Activated T-helper 17 cell treated with anti-CD3 and anti-CD28 coated beads, Interleukin-2, amount 50 U/mL, for 72 hours (primary cell): Measurements from ENCODE around the gene LRP1. TPM values are rescaled to one million over a fixed set of nuclear protein-coding genes. Genes with fewer than 3 reads are reported as not detected.

ENCODE experiments used
- ATAC-seq: fragments of 150-1000 bp; cut with Tn5 transposase; replicated peaks from 2 replicates; pipeline ENCODE4 v1.10.0; 2021; ENCODE audit warnings: mild to moderate bottlenecking, moderate library complexity
- H3K27ac Mint-ChIP-seq: one replicate; pipeline ENCODE4 v1.8.0; 2022; ENCODE audit warnings: mixed read lengths
- H3K27me3 Mint-ChIP-seq: one replicate; pipeline ENCODE4 v1.8.0; 2022; ENCODE audit warnings: mixed read lengths
- H3K36me3 Mint-ChIP-seq: one replicate; pipeline ENCODE4 v1.8.0; 2022; ENCODE audit warnings: low read depth, mild to moderate bottlenecking, mixed read lengths
- H3K4me1 Mint-ChIP-seq: one replicate; pipeline ENCODE4 v1.8.0; 2022; ENCODE audit warnings: mixed read lengths
- H3K4me3 Mint-ChIP-seq: one replicate; pipeline ENCODE4 v1.8.0; 2022; ENCODE audit warnings: mild to moderate bottlenecking, mixed read lengths
- H3K9me3 Mint-ChIP-seq: one replicate; pipeline ENCODE4 v1.8.0; 2022; ENCODE audit warnings: mixed read lengths
- total RNA-seq, 2 donors: library from RNA; stranded (reverse); gene quantifications; one replicate each; pipeline ENCODE4 v1.2.3, GENCODE V29; 2022

Gene LRP1
- total RNA-seq, 2 donors from 2014 or later = 2.4 to 20.2 TPM

- Mint-ChIP-seq H3K9me3 (no peaks in the 10 kb centered on the region), H3K4me3 (no peak overlapping the region), H3K36me3 (no peaks in the 10 kb centered on the region), H3K27me3 (no peaks in the 10 kb centered on the region), H3K27ac (peak overlapping the region; percentile 17), H3K4me1 (peaks cover 9% of the 10 kb centered on the region)
- no peak for ATAC-seq
Observed at GRCh38 chr12:57171668-57172067, 43.4 kb downstream of the LRP1 start.

DNA sequence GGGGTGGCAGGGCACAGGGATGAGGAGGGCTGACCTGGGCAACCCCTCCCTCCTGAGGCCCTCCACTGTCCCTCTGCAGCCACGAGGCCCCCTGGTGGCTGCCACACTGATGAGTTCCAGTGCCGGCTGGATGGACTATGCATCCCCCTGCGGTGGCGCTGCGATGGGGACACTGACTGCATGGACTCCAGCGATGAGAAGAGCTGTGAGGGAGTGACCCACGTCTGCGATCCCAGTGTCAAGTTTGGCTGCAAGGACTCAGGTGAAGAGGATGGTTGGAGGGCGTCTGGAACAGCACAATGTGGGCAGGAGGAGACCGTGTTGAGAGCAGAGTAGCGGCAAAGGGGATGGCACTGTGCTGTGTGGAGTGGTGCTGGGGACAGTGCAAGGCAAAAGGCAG, 44.8 kb downstream of the LRP1 start:
- no peak overlapping the region for H3K27ac Mint-ChIP-seq
- H3K4me3 Mint-ChIP-seq = no peak overlapping the region
- ATAC-seq = peak; percentile 52
- peaks cover 4% of the 10 kb centered on the region for H3K4me1 Mint-ChIP-seq
- H3K36me3 Mint-ChIP-seq = no peaks in the 10 kb centered on the region
- H3K27me3 Mint-ChIP-seq = no peaks in the 10 kb centered on the region
- H3K9me3 Mint-ChIP-seq = no peaks in the 10 kb centered on the region

DNA sequence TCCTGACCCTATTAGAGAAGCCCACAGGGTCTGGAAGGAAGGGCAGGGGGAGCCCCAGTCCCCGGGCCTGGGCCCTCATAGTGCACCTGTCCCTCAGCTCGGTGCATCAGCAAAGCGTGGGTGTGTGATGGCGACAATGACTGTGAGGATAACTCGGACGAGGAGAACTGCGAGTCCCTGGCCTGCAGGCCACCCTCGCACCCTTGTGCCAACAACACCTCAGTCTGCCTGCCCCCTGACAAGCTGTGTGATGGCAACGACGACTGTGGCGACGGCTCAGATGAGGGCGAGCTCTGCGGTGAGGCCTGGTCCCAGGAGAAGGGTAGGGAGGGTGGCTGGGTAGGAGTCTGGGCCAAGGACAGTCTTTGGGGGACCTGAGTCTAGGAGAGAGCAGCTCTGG, 45.4 kb downstream of the LRP1 start:
- ATAC-seq = no peak
- Mint-ChIP-seq H3K36me3 (no peaks in the 10 kb centered on the region), H3K27me3 (no peaks in the 10 kb centered on the region), H3K4me1 (peaks cover 4% of the 10 kb centered on the region), H3K4me3 (no peak overlapping the region), H3K27ac (no peak overlapping the region), H3K9me3 (no peaks in the 10 kb centered on the region)

GRCh38 chr12:57175428-57176138, 47.3 kb downstream of the LRP1 start:
- no peaks in the 10 kb centered on the region for H3K27me3 Mint-ChIP-seq

GRCh38 chr12:57176139-57176477, 47.8 kb downstream of the LRP1 start:
- H3K4me3 Mint-ChIP-seq = no peak overlapping the region
- H3K27ac Mint-ChIP-seq = no peak overlapping the region
- no peaks in the 10 kb centered on the region for H3K9me3 Mint-ChIP-seq
- H3K27me3 Mint-ChIP-seq = no peaks in the 10 kb centered on the region
- no peak for ATAC-seq
- H3K36me3 Mint-ChIP-seq = no peaks in the 10 kb centered on the region
- peaks cover 4% of the 10 kb centered on the region for H3K4me1 Mint-ChIP-seq

More at GRCh38 chr12:57175428-57176138, 47.3 kb downstream of the LRP1 start:
- peak; percentile 46 for ATAC-seq
- H3K4me3 Mint-ChIP-seq = no peak overlapping the region
- no peaks in the 10 kb centered on the region for H3K36me3 Mint-ChIP-seq
- H3K9me3 Mint-ChIP-seq = no peaks in the 10 kb centered on the region
- peaks cover 4% of the 10 kb centered on the region for H3K4me1 Mint-ChIP-seq
- no peak overlapping the region for H3K27ac Mint-ChIP-seq

- Mint-ChIP-seq H3K9me3 (no peaks in the 10 kb centered on the region), H3K4me3 (no peak overlapping the region), H3K36me3 (no peaks in the 10 kb centered on the region), H3K4me1 (peaks cover 4% of the 10 kb centered on the region), H3K27me3 (no peaks in the 10 kb centered on the region), H3K27ac (no peak overlapping the region)
- no peak for ATAC-seq
Observed at GRCh38 chr12:57176846-57177245, 48.6 kb downstream of the LRP1 start.

- Mint-ChIP-seq H3K27ac (no peak overlapping the region), H3K4me1 (peaks cover 4% of the 10 kb centered on the region), H3K4me3 (no peak overlapping the region), H3K27me3 (no peaks in the 10 kb centered on the region), H3K9me3 (no peaks in the 10 kb centered on the region), H3K36me3 (no peaks in the 10 kb centered on the region)
- no peak for ATAC-seq
Observed at GRCh38 chr12:57177354-57177753, 49.1 kb downstream of the LRP1 start.

DNA sequence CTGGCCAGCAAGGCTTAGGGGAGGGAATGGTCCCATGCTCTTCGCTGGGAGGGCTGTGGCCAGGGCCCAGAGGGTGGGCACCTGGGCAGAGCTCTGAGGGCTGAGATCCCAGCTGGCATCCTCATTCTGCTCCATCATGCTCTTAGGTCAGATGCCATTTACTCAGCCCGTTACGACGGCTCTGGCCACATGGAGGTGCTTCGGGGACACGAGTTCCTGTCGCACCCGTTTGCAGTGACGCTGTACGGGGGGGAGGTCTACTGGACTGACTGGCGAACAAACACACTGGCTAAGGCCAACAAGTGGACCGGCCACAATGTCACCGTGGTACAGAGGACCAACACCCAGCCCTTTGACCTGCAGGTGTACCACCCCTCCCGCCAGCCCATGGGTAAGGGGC, 49.9 kb downstream of the LRP1 start:
- Mint-ChIP-seq H3K36me3 (no peaks in the 10 kb centered on the region), H3K4me1 (peaks cover under 1% of the 10 kb centered on the region), H3K27ac (no peak overlapping the region), H3K9me3 (no peaks in the 10 kb centered on the region), H3K27me3 (no peaks in the 10 kb centered on the region), H3K4me3 (no peak overlapping the region)
- ATAC-seq = no peak

DNA sequence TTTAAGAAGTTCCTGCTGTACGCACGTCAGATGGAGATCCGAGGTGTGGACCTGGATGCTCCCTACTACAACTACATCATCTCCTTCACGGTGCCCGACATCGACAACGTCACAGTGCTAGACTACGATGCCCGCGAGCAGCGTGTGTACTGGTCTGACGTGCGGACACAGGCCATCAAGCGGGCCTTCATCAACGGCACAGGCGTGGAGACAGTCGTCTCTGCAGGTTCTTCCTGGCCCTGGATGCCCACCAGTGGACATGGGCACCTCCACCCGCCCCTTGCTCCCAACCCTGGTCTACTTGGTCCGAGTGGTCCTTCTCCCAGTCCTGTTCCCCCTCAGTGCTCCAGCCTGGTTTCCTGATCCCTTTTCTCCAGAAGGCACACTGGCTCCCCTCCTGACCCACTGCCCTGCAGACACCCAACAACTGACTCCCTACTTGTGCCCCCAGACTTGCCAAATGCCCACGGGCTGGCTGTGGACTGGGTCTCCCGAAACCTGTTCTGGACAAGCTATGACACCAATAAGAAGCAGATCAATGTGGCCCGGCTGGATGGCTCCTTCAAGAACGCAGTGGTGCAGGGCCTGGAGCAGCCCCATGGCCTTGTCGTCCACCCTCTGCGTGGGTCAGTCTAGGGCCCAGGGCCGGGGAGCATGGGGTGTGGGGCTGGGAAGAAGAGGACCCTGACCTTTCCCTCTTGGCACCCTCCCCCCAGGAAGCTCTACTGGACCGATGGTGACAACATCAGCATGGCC, 51.2 kb downstream of the LRP1 start:
- Mint-ChIP-seq H3K4me3 (no peak overlapping the region), H3K27me3 (no peaks in the 10 kb centered on the region), H3K4me1 (no peaks in the 10 kb centered on the region), H3K27ac (no peak overlapping the region), H3K36me3 (no peaks in the 10 kb centered on the region), H3K9me3 (no peaks in the 10 kb centered on the region)
- no peak for ATAC-seq

- no peak overlapping the region for H3K27ac Mint-ChIP-seq
- H3K36me3 Mint-ChIP-seq = no peaks in the 10 kb centered on the region
- no peak for ATAC-seq
- H3K27me3 Mint-ChIP-seq = no peaks in the 10 kb centered on the region
- H3K9me3 Mint-ChIP-seq = no peaks in the 10 kb centered on the region
- no peaks in the 10 kb centered on the region for H3K4me1 Mint-ChIP-seq
- no peak overlapping the region for H3K4me3 Mint-ChIP-seq
Observed at GRCh38 chr12:57180321-57180989, 52.2 kb downstream of the LRP1 start.

DNA sequence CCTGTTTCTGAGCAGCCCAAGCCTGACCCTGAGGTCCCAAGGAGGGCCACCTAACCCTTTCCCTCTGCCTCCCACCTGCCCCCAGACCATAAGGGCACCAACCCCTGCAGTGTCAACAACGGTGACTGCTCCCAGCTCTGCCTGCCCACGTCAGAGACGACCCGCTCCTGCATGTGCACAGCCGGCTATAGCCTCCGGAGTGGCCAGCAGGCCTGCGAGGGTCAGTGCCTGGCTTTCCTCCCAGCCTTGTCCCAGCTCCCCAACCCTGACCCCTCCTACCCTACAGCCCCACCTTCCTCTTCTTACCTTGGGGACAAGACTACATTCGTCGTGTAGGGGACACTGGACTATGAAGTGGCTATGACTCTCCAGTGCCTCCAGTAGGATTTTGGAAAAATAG, 52.8 kb downstream of the LRP1 start:
- ATAC-seq = no peak
- no peak overlapping the region for H3K4me3 Mint-ChIP-seq
- H3K9me3 Mint-ChIP-seq = no peaks in the 10 kb centered on the region
- no peak overlapping the region for H3K27ac Mint-ChIP-seq
- no peaks in the 10 kb centered on the region for H3K27me3 Mint-ChIP-seq
- no peaks in the 10 kb centered on the region for H3K36me3 Mint-ChIP-seq
- no peaks in the 10 kb centered on the region for H3K4me1 Mint-ChIP-seq

GRCh38 chr12:57181561-57182155, 53.4 kb downstream of the LRP1 start:
- Mint-ChIP-seq H3K27ac (no peak overlapping the region), H3K9me3 (no peaks in the 10 kb centered on the region), H3K4me3 (no peak overlapping the region), H3K27me3 (no peaks in the 10 kb centered on the region), H3K4me1 (no peaks in the 10 kb centered on the region), H3K36me3 (no peaks in the 10 kb centered on the region)
- ATAC-seq = no peak

- H3K9me3 Mint-ChIP-seq = no peaks in the 10 kb centered on the region
- H3K4me3 Mint-ChIP-seq = no peak overlapping the region
- no peaks in the 10 kb centered on the region for H3K36me3 Mint-ChIP-seq
- H3K4me1 Mint-ChIP-seq = no peaks in the 10 kb centered on the region
- H3K27me3 Mint-ChIP-seq = no peaks in the 10 kb centered on the region
- H3K27ac Mint-ChIP-seq = no peak overlapping the region
- peak; percentile 93 for ATAC-seq
Observed at GRCh38 chr12:57182918-57183575, 54.8 kb downstream of the LRP1 start.

GRCh38 chr12:57183939-57184725, 55.8 kb downstream of the LRP1 start:
- H3K9me3 Mint-ChIP-seq = no peaks in the 10 kb centered on the region
- H3K4me1 Mint-ChIP-seq = no peaks in the 10 kb centered on the region
- no peak overlapping the region for H3K4me3 Mint-ChIP-seq
- no peak for ATAC-seq
- no peak overlapping the region for H3K27ac Mint-ChIP-seq
- no peaks in the 10 kb centered on the region for H3K27me3 Mint-ChIP-seq
- H3K36me3 Mint-ChIP-seq = no peaks in the 10 kb centered on the region
